HG03039 (cell line): ENCODE results near the gene OR10H4.
"Not testable (repeated sequence)": the region's sequence is repeated elsewhere in the genome, so short reads cannot be mapped to it uniquely, and the experiment has no call there.

Experiments used
- ATAC-seq: cut with Tn5 transposase; IDR thresholded peaks from one replicate; pipeline ENCODE4 v1.9.1; 2021; ENCODE audit warnings: mild to moderate bottlenecking, moderate library complexity; ENCODE audit not compliant: unreplicated experiment

The OR10H4 gene

DNA sequence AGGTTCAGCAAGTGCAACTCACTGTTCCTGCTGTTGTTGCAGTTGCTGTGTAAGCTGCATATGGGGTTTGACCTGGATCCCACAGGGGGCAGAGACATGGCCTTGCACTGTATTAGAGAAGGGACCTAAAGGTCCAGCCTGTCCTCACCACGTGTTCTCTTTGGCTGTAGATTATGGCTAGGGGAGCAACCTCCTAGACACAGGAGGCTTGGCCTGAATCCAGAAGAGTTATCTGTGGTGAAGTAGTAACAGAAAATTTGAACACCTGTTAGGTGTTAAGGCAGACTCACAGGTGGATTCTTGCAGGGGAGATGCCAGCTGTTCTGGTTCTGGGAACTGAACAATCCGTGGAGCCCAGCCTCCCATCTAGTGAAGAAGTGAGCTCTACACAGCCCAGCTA, 11.0 kb upstream of the OR10H4 start:
- no peak for ATAC-seq

DNA sequence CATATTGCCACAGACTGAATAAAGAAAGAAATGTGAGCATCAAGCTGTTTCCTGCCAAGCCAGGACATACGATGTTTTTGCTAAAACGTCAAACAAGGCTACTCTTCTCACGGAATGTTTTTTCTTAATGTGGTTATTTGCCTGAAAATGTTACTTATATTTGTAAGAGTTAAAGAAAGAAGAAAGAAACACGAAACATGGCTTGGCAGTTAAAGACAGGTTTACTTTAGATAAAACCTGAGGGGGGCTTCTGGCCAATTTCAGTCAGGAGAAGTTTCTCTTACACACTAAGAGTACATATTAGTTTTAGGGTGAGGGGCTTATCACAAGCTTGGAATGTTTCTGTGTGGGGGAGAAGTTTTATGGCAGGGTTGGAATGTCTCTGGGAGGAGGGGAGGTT, 4.4 kb upstream of the OR10H4 start:
- ATAC-seq, result no peak

DNA sequence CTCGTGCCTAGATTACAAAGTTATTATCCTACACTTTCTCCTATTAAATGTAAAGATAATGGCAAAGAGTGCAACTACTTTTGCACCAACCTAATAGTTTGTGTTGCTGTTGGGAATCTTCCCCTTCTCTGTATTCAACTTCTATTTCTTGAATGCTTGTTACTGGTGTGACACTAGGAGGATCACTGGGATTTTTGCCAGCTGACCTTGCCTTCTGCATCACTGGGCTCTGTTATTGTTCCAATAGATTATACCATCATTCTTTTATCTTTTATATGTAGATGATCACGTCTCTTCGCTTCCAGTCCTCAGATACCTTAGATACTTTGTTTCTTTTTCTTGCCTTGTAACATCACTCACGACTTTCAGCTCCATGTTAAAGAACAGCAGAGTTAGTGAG, 3.5 kb upstream of the OR10H4 start:
- ATAC-seq, result no peak

DNA sequence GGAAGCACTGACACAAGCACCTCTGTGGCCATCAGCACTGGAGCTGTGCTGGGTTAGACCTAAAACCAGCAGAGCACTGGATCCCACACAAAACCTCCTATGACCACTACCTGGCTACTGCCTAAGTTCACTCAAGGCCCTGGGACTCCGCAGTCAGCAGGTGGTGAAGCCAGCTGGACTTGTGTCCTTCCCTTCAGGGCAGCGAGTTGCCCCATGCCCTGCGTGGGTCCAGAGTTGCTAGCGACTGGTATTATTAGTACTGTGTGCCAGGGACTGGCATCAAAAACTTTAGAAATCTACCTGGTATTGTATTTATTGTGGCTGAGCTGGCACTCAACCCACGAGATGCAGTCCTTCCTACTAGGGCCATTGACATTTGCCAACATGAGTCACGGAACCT, 6.0 kb downstream of the OR10H4 start:
- no peak for ATAC-seq

DNA sequence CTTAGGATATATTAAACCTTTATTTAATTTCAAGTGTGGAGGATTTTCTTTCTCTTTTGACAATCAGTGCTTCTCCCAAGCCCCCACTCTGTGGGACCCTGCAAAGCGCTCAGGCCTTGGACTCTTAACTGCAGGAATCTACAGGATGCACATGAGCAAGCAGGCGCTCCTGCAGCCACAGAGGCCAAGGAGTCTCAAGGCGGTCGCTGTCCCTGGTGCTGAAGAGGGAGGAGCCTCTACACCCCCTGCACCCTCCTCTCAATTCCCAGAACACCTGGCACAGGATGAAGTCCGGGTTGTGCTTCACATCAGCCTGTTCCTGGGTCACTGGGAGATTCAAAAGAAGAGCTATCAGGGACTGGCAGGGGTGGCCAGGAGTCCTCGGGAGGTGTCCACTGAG, 13.5 kb downstream of the OR10H4 start:
- no peak for ATAC-seq

DNA sequence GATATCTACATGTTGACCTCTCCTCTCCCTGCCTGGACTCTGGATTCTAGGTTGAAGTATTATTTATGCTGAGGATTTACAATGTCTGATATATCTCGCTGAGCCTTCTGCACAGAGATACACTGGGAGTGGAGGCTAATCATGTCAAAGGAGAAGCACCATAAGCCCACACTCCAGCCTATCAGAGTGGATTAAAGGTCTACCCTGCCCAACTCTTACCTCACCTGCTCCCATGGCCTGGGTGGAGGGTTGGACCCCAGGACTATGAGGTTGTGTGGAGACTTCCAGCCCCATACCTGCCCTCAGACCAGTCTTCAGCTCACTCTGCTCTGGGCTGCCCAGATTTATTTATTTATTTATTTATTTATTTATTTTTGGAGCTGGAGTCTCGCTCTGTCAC, 15.4 kb downstream of the OR10H4 start:
- no peak for ATAC-seq

DNA sequence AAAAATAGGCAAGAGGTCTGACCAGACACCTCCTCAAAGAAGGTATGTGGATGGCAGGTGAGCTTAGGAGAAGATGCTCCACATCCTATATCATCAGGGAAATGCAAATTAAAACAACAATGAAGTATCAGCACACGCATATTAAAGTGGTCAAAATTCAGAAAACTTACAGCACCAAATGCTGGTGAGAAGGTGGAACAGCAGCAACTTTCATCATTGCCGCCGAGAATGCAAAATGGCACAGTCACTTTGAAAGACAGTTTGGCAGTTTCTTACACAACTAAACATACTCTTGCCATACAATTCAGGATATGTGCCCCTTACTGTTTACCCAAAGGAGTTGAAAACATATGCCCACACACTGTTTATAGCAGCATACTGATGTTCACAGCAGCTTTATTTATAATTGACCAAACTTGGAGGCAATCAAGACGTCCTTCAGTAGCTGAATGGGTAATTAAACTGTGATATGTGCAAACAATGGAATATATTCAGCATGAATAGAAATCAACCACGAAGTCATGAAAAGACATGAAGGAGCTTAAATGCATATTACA, 22.5 kb downstream of the OR10H4 start:
- ATAC-seq, result no peak

DNA sequence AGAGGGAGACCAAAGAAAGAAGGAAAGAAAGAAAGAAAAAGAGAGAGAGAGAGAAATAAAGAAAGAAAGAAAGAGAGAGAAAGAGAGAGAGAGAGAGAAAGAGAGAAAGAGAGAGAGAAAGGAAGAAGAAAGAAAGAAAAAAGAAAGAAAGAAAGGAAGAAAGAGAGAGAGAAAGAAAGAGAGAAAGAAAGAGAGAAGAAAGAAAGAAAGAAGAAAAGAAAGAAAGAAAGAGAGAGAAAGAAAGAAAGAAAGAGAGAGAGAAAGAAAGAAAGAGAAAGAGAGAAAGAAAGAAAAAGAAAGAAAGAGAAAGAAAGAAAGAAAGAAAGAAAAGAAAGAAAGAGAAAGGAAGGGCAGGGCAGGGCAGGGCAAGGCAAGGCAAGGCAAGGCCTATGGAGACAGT, 23.2 kb downstream of the OR10H4 start:
- ATAC-seq, result not testable (repeated sequence)

DNA sequence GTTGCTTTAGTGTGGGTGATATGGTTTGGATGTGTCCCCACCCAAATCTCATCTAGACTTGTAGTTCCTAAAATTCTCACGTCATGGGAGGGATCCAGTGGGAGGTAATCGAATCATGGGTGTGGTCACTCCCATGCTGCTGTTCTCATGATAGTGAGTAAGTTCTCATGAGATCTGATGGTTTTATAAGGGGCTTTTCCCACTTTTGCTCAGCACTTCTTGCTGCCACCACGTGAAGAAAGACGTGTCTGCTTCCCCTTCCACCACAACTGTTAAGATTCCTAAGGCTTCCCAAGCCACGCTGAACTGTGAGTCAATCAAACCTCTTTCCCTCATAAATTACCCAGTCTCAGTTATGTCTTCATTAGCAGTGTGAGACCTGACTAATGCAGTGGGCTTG, 26.0 kb downstream of the OR10H4 start:
- no peak for ATAC-seq

DNA sequence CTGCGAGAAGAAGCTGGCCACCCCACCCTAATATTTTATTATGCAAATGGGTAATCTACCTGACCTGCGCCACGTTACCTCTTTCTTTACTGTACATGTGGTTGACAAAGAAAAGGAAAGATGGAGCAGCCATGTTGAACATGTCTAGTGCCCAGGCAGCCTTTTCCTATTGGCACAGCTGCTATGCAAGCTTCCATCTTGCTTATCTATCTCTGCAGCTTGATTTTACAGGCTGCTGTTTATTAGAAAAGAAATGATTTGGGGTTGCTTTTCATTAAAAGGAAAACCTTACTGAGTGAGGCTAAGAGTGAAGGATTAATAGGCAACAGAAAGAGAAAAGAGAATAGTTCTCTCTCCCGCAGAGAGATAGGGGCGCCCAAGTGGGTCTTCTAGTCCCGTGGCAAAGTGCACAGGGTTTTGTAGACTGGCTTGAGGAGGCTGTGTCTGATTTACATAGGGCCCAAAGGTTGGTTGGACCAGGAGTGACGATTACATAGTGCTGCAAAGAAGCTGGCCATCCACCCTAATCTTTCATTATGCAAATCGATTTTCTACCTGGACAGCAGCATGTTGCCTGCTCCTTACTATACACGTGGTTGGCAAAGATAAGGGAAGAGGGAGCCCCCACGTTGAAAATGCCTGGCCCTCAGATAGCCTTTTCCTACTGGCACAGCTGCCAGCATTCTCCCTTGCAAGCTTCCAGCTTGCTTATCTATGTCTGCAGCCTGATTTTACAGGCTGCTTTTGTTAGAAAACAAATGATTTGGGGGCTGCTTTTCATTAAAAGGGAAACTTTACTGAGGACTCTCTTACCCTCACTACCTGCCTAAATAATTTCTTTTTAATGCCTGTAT, 28.3 kb downstream of the OR10H4 start:
- ATAC-seq, result no peak

DNA sequence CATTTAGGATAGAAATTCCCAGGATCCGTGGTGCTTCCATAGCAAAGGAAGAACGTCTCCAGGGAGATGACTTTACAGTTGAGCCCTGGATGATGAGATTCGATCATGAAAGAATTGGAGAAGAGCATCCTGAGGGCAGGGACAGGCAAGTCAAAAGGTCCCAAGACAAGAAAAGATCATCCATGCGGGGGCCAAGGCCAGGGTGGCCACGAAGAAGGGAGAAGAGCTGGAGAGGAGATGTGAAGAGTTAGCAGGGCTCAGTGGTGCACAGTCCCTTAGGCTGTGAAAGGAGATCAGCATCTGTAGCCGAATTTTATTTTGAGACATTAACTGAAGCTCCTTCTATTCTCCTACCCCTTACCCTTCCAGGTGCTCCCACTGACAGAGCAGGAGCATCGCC, 28.9 kb downstream of the OR10H4 start:
- ATAC-seq, result no peak

DNA sequence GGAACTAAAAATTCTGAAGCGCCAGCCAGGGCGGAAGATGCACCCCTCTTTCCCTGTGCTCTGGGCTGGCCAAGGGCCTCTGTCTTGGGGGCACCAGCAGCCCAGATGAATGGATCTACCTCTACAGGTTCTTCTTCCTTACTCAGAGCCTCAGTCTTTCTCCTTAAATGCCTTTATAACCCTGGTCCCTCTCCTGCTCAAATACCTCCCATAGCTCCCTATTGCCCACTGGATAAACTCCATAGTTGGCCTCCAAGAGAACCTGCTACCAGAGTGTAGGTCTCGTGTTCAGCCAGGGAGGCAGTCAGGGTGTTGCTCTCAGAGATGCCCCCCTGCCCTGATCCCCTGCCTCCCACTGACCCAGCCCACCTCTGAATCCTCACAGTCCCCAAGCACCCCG, 30.5 kb downstream of the OR10H4 start:
- no peak for ATAC-seq

DNA sequence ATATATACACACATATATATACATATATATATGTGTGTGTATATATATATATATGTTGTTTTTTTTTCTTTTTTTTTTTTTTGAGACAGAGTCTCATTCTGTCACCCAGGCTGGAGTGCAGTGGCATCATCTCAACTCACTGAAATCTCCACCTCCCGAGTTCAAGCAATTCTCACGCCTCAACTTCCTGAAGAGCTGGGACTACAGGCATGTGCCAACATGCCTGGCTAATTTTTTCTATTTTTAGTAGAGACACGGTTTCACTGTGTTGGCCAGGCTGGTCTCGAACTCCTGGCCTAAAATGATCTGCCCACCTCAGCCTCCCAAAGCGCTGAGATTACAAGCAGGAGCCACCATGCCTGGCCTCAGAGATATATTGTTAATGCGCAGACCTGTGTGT, 37.0 kb downstream of the OR10H4 start:
- ATAC-seq, result not testable (repeated sequence)

DNA sequence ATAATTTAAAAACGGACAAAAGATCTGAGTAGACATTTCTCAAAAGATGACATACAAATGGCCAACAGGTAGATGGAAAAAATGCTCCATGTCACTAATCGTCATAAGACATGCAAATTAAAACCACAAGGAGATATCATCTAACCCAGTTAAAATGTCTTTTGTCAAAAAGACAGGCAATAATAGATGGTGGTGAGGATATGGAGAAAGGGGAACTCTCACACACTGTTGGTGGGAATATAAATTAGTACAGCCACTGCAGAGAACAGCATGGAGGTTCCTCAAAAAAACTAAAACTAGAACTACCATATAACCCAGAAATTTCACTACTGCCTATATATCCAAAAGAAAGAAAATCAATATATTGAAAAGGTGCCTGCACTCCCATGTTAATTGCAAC, 37.9 kb downstream of the OR10H4 start:
- ATAC-seq, result no peak

DNA sequence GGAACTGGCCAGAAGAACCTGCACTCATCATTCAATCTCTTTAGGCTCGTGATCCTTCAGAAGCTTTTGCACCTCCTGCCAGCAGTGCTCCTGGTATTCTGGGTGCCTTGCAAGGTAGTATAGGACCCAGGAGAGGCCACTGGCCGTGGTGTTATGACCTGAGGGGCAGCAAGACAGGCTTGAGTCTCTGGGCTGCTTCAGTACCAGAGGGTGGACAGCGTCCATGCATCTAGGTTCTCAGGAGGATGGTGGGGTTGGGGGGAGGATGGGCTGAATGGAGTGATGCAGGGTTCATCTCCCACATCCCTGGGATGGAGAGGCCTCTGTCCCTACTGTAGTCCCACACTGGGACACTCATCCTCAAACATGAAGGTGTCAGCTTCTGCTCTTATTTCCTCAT, 41.1 kb downstream of the OR10H4 start:
- ATAC-seq, result no peak

DNA sequence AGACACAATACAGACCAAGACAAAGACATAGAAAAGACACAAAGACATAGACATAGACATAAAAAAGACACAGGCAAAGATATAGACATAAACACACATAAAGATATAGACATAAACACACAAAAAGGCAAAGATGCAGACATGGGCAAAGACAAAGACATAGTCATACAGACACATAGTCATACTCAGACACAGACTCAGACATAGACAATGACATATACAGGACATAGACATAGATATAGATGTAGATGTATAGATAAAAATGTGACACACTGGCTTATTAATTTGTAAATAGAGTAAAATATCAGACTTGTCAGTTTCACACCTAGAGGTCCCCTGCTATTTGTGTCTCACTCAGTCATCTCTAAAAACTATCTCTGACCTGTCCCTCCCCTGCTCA, 42.8 kb downstream of the OR10H4 start:
- ATAC-seq, result no peak

DNA sequence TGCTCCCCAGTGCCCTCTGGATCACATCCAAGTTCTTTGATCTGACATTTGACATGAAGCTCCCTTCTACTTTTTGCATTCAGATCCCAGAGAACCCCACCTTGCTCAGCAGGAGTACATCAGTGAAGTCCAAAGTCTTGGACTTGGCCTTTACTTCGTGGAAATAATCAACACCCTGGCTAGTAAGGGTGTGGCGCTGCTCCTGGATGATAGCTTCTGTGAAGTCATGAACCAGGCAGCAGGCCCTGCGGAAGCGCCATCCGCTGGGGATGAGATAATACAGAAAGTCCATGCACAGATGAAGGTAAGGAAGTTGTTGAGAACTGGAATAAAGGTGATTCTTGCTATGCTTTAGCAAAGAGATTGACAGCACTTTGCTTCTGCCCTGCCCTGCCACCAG, 43.2 kb downstream of the OR10H4 start:
- ATAC-seq, result no peak

DNA sequence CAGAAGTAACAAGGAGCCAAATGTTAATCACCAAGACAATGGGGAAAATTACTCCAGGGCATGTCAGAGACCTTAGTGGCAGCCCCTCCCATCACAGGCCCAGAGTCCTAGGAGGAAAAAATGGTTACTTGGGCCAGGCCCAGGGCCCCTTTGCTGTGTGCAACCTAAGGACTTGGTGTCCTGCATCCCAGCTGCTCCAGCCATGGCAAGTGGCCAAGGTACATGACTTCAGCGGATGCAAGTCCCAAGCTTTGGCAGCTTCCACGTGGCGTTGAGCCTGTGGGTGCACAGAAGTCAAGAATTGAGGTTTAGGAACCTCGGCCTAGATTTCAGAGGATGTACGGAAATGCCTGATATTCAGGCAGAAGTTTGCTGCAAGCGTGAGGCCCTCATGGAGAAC, 46.7 kb downstream of the OR10H4 start:
- ATAC-seq, result no peak

DNA sequence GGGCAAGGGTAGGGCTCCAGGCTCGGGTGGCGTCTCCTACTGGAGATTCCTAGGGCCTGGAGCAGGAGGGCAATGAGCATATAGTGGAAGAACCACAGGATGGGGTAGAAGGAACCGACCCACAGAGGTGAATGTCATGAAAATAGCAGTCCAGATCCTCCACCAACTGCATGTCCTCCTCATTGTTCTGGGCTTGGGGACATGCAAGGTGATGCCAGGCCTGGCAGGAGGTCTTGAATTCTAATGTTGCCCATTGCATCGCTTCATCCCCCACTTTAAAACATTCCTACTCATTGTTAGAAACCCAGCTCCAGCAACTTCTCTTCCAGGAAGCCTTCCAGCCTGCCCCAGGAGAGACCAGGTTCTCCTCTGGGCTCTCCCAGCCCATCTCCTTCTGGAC, 49.4 kb downstream of the OR10H4 start:
- ATAC-seq, result no peak
